HCT116 (cell line): ENCODE results near the gene LCLAT1. TPM values are rescaled to one million over a fixed set of nuclear protein-coding genes. Genes with fewer than 3 reads are reported as not detected.

Experiments used
- ATAC-seq: fragments of 200-7000 bp; cut with Tn5 transposase; 2 replicates; pipeline ENCODE4 v1.9.1; 2020; ENCODE audit warnings: mild to moderate bottlenecking, moderate library complexity
- BruUV-seq: library from RNA; stranded (reverse); fragments of 400-500 nt; replicated peaks from 2 replicates; lab custom pipeline; 2021; lab: Mats Ljungman, UMichigan
- CTCF ChIA-PET: fragments of 300-600 bp; sonication (Branson Sonifier 250); formaldehyde crosslinking; loops from one replicate; lab custom pipeline; 2021; ENCODE audit warnings: antibody characterized with exemption; lab: Charles Lee
- POLR2A ChIA-PET: fragments of 300-600, 350-600 bp; sonication (Branson Sonifier 250); formaldehyde crosslinking; loops from one replicate; lab custom pipeline; 2021; ENCODE audit warnings: antibody characterized with exemption; lab: Charles Lee
- RAD21 ChIA-PET, 2 experiments: fragments of 300-600 bp; sonication (Branson Sonifier 250); formaldehyde crosslinking; loops; one replicate each; lab custom pipeline; 2023; ENCODE audit warnings: low total read pairs in 2 of 2; ENCODE audit not compliant: uncharacterized antibody in 2 of 2, unreplicated experiment in 2 of 2, low non-redundant PET in 1 of 2; lab: Charles Lee
- DNase-seq: peaks from one replicate; pipeline ENCODE4 v3.0.0-alpha.2; 2010; ENCODE audit warnings: low read depth, low spot score
- H2AFZ ChIP-seq: fragments of 200-600 bp; shearing (Covaris generic), sonication (generic); 2 replicates; pipeline ENCODE4 v1.6.1; 2017; ENCODE audit warnings: low read depth, mixed run types, mixed read lengths, antibody characterized with exemption, low read length; ENCODE audit not compliant: poor library complexity, severe bottlenecking
- H3K27ac ChIP-seq: 2 replicates; pipeline ENCODE4 v1.5.1; 2012; ENCODE audit warnings: low read depth, low read length
- H3K27me3 ChIP-seq: fragments of 200-600 bp; sonication (generic); 2 replicates; pipeline ENCODE4 v1.6.1; 2016; ENCODE audit warnings: mixed run types, low read length, mixed read lengths; ENCODE audit not compliant: insufficient read depth
- H3K36me3 ChIP-seq, 2 experiments: fragments of 200-500 bp in 1 of 2; fragments of 200-600 bp in 1 of 2; sonication (Bioruptor generic) in 1 of 2; sonication (generic) in 1 of 2; 2 replicates each; pipeline versions ENCODE4 v1.5.1 to v1.6.1; 2014 to 2016; ENCODE audit warnings: low read length in 2 of 2, inconsistent platforms in 1 of 2, mixed read lengths in 1 of 2, mixed run types in 1 of 2; ENCODE audit not compliant: insufficient read depth in 2 of 2, control insufficient read depth in 1 of 2
- H3K4me1 ChIP-seq, 2 experiments: fragments of 200-600 bp in 1 of 2; sonication (generic) in 1 of 2; 2 replicates each; pipeline versions ENCODE4 v1.5.1 to v1.6.1; 2012 to 2017; ENCODE audit warnings: low read length in 2 of 2, inconsistent platforms in 1 of 2, mild to moderate bottlenecking in 1 of 2, mixed read lengths in 1 of 2, mixed run types in 1 of 2, moderate library complexity in 1 of 2; ENCODE audit not compliant: insufficient read depth in 2 of 2, control insufficient read depth in 1 of 2
- H3K4me2 ChIP-seq: fragments of 200-600 bp; sonication (generic); 2 replicates; pipeline ENCODE4 v1.6.1; 2017; ENCODE audit warnings: mixed run types, low read length, mixed read lengths
- H3K4me3 ChIP-seq, 2 experiments: fragments of 200-600 bp in 1 of 2; sonication (generic) in 1 of 2; replicated peaks in 1 of 2; 2 replicates each; pipeline ENCODE4 v1.5.1; 2011 to 2016; ENCODE audit warnings: low read length in 2 of 2, control low read depth in 1 of 2, low read depth in 1 of 2, mild to moderate bottlenecking in 1 of 2, mixed read lengths in 1 of 2, mixed run types in 1 of 2
- H3K79me2 ChIP-seq: fragments of 200-600 bp; sonication (generic); 2 replicates; pipeline ENCODE4 v1.6.1; 2017; ENCODE audit warnings: mild to moderate bottlenecking, mixed run types, low read length, moderate library complexity, mixed read lengths; ENCODE audit not compliant: insufficient read depth
- H3K9ac ChIP-seq: fragments of 200-600 bp; sonication (generic); 2 replicates; pipeline ENCODE4 v1.6.1; 2016; ENCODE audit warnings: low read length, mixed read lengths
- H3K9me2 ChIP-seq: fragments of 200-600 bp; sonication (generic), shearing (Covaris generic); 2 replicates; pipeline ENCODE4 v1.6.1; 2017; ENCODE audit warnings: mixed run types, mild to moderate bottlenecking, moderate library complexity; ENCODE audit not compliant: insufficient read depth
- H3K9me3 ChIP-seq, 2 experiments: fragments of 200-500 bp in 1 of 2; fragments of 200-600 bp in 1 of 2; sonication (Bioruptor generic) in 1 of 2; sonication (generic) in 1 of 2; 2 replicates each; pipeline ENCODE4 v1.6.1; 2014 to 2017; ENCODE audit warnings: low read length in 2 of 2, mixed read lengths in 2 of 2, inconsistent platforms in 1 of 2, low read depth in 1 of 2, mild to moderate bottlenecking in 1 of 2, mixed run types in 1 of 2, moderate library complexity in 1 of 2; ENCODE audit not compliant: control insufficient read depth in 1 of 2, insufficient read depth in 1 of 2
- H4K20me1 ChIP-seq: fragments of 200-600 bp; sonication (generic), shearing (Covaris generic); 2 replicates; pipeline ENCODE4 v1.6.1; 2017; ENCODE audit warnings: mixed run types, mild to moderate bottlenecking, moderate library complexity; ENCODE audit not compliant: insufficient read depth
- CBX3 ChIP-seq: IDR thresholded peaks from 2 replicates; pipeline ENCODE4 v1.6.1; 2012; ENCODE audit warnings: low read depth
- CEBPB ChIP-seq: IDR thresholded peaks from 2 replicates; pipeline ENCODE4 v1.6.1; 2012; ENCODE audit warnings: low read depth
- ELF1 ChIP-seq: IDR thresholded peaks from 2 replicates; pipeline ENCODE4 v1.6.1; 2012; ENCODE audit warnings: low read depth, borderline replicate concordance
- EZH2 ChIP-seq: fragments of 200-600 bp; sonication (generic); IDR thresholded peaks from 2 replicates; pipeline ENCODE4 v1.6.1; 2017; ENCODE audit warnings: antibody characterized with exemption, mixed run types
- EZH2phosphoT487 ChIP-seq: fragments of 200-600 bp; IDR thresholded peaks from 2 replicates; pipeline ENCODE4 v1.6.1; 2018; ENCODE audit warnings: antibody characterized with exemption, borderline replicate concordance
- FOSL1 ChIP-seq: IDR thresholded peaks from 2 replicates; pipeline ENCODE4 v1.6.1; 2012; ENCODE audit warnings: low read depth
- POLR2A ChIP-seq: IDR thresholded peaks from 2 replicates; pipeline ENCODE4 v1.7.0; 2011; ENCODE audit warnings: borderline replicate concordance; ENCODE audit not compliant: insufficient read depth, insufficient read length; ENCODE audit errors: extremely low read depth
- POLR2AphosphoS5 ChIP-seq: IDR thresholded peaks from 2 replicates; pipeline ENCODE4 v1.6.1; 2011; ENCODE audit warnings: mild to moderate bottlenecking, low read depth, low read length, moderate library complexity
- SP1 ChIP-seq: IDR thresholded peaks from 2 replicates; pipeline ENCODE4 v1.6.1; 2012; ENCODE audit warnings: low read depth
- TCF7L2 ChIP-seq: IDR thresholded peaks from 2 replicates; pipeline ENCODE4 v1.7.0; 2011; ENCODE audit warnings: borderline replicate concordance, inconsistent platforms; ENCODE audit not compliant: insufficient read depth, insufficient read length; ENCODE audit errors: extremely low read depth
- YY1 ChIP-seq: IDR thresholded peaks from 2 replicates; pipeline ENCODE4 v1.6.1; 2011; ENCODE audit warnings: low read length, low read depth, moderate library complexity, mild to moderate bottlenecking; ENCODE audit not compliant: insufficient replicate concordance; ENCODE audit errors: extremely low read depth
- ZBTB33 ChIP-seq: IDR thresholded peaks from 2 replicates; pipeline ENCODE4 v1.6.1; 2011; ENCODE audit warnings: mild to moderate bottlenecking, low read length, moderate library complexity; ENCODE audit not compliant: insufficient replicate concordance; ENCODE audit errors: extremely low read depth
- intact Hi-C: fragments of 100-400 bp; cut with micrococcal nuclease; formaldehyde crosslinking; loops from 2 replicates; pipeline ENCODE4 v1.10.0; 2022
- total RNA-seq: library from RNA; stranded (reverse); gene quantifications from one replicate; pipeline ENCODE4 v1.2.1, GENCODE V29; 2021; ENCODE audit not compliant: unreplicated experiment

Gene LCLAT1
- total RNA-seq, 1 experiment from 2014 or later: 36.2 TPM

GRCh38 chr2:30450025-30450424 is 3.0 kb downstream of the LCLAT1 start:
- Histone ChIP-seq H2AFZ (no peak overlapping the region), H3K9ac (no peak overlapping the region), H3K79me2 (peaks cover 78% of the 10 kb centered on the region), H3K27me3 (no peaks in the 10 kb centered on the region), H3K4me3 (no peak overlapping the region), H3K36me3 (no peaks in the 10 kb centered on the region), H3K4me1 (peaks cover 2 to 21% of the 10 kb centered on the region in 2 experiments; a peak in 3 of 4 replicates)
- ATAC-seq (no peak), DNase-seq (no peak)
- CTCF ChIA-PET: no interaction called here
- RAD21 ChIA-PET: no interaction called here
- intact Hi-C loops: no loop called here
- TF ChIP-seq EZH2phosphoT487 (no peak), ZBTB33 (no peak), TCF7L2 (no peak), YY1 (no peak), FOSL1 (no peak), SP1 (no peak), EZH2 (no peak), POLR2AphosphoS5 (no peak), ELF1 (no peak), CEBPB (no peak), CBX3 (no peak), POLR2A (no peak)
- TF ChIP-seq, all 23 proteins: peak for 0
- BruUV-seq: no TSS peak
- Histone ChIP-seq H3K4me2 (no peak overlapping the region), H3K27ac (no peak overlapping the region), H4K20me1 (peaks cover 7% of the 10 kb centered on the region; the same call in 1 of the 2 replicates), H3K9me2 (no peaks in the 10 kb centered on the region), H3K9me3 (no peaks in the 10 kb centered on the region)
- POLR2A ChIA-PET: no interaction called here
